Activated CD4-positive, alpha-beta T cell treated with anti-CD3 and anti-CD28 coated beads for 48 hours (primary cell): ENCODE data around the gene RAET1G.
"Not testable (repeated sequence)": the region's sequence is repeated elsewhere in the genome, so short reads cannot be mapped to it uniquely, and the experiment has no call there.

Experiments used
- DNase-seq: peaks from one replicate; pipeline ENCODE4 v3.0.0-alpha.2; 2020

The RAET1G gene

GRCh38 chr6:149953390-149953789 lies 30.5 kb upstream of the RAET1G start:
- DNase-seq = not testable (repeated sequence)

- no peak for DNase-seq
These were observed 28.7 kb upstream of the RAET1G start for GRCh38 chr6:149951626-149952025.

GRCh38 chr6:149951096-149951495 lies 28.2 kb upstream of the RAET1G start:
- no peak for DNase-seq

GRCh38 chr6:149950423-149950822 lies 27.5 kb upstream of the RAET1G start:
- no peak for DNase-seq

- DNase-seq = no peak
These were observed 25.7 kb upstream of the RAET1G start for GRCh38 chr6:149948616-149949015.

- DNase-seq = no peak
These were observed 25.1 kb upstream of the RAET1G start for GRCh38 chr6:149948011-149948410.

- DNase-seq = not testable (repeated sequence)
These were observed 24.6 kb upstream of the RAET1G start for GRCh38 chr6:149947533-149947932.

GRCh38 chr6:149946631-149947030 lies 23.7 kb upstream of the RAET1G start:
- DNase-seq = not testable (repeated sequence)

GRCh38 chr6:149945276-149945675 lies 22.4 kb upstream of the RAET1G start:
- not testable (repeated sequence) for DNase-seq

GRCh38 chr6:149943321-149943720 lies 20.4 kb upstream of the RAET1G start:
- not testable (repeated sequence) for DNase-seq

GRCh38 chr6:149942461-149942829 lies 19.5 kb upstream of the RAET1G start:
- no peak for DNase-seq

GRCh38 chr6:149941583-149942460 lies 18.9 kb upstream of the RAET1G start, which contains the start of gene ULBP2:
ULBP2 (plus strand) TSS chr6:149942014; CDS start chr6:149942073, 59 bp downstream.
- peak; percentile 89 for DNase-seq

- DNase-seq = no peak
These were observed 17.7 kb upstream of the RAET1G start for GRCh38 chr6:149940672-149940982.

- DNase-seq = no peak
These were observed 17.2 kb upstream of the RAET1G start for GRCh38 chr6:149939909-149940671.

GRCh38 chr6:149939356-149939648 lies 16.4 kb upstream of the RAET1G start:
- no peak for DNase-seq

GRCh38 chr6:149938571-149939355 lies 15.8 kb upstream of the RAET1G start:
- peak; percentile 41 for DNase-seq

- not testable (repeated sequence) for DNase-seq
These were observed 15.2 kb upstream of the RAET1G start for GRCh38 chr6:149938013-149938570.

GRCh38 chr6:149936743-149937142 lies 13.8 kb upstream of the RAET1G start:
- DNase-seq = no peak

- DNase-seq = no peak
These were observed 12.7 kb upstream of the RAET1G start for GRCh38 chr6:149935668-149936067.

- DNase-seq = no peak
These were observed 12.3 kb upstream of the RAET1G start for GRCh38 chr6:149935246-149935645.

- DNase-seq = peak; percentile 81
These were observed 11.6 kb upstream of the RAET1G start for GRCh38 chr6:149934249-149935156.

- no peak for DNase-seq
These were observed 10.5 kb upstream of the RAET1G start for GRCh38 chr6:149933461-149933860.
